Putamen (tissue), 1 donor: ENCODE measurements around the gene SLC6A6.

ENCODE experiments used
- DNase-seq: peaks from one replicate; pipeline ENCODE4 v3.0.0-alpha.2; 2016; ENCODE audit warnings: low spot score

SLC6A6 gene

DNA sequence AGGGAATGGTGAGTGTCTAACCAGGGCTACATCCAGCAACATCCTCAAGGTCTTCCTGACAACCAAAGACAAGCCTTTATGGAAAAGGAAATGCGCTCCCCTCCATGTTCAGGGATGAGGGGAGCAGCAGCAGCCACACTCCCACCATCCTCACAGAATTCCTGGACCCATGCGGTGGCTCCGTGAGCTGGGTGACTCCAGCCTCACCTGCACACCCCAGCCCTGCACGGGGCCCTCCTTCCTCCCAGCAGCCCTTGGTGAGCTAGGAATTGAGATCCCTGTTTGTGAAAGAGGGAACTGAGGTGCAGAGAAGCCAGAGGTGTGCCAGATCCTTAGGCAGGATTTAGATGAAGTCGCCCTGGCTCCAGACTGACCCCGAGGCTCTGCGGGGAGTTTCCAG, 85.4 kb downstream of the SLC6A6 start:
- DNase-seq = no peak

- peak; percentile 28 for DNase-seq
Observed at GRCh38 chr3:14488286-14489041, 86.1 kb downstream of the SLC6A6 start.

DNA sequence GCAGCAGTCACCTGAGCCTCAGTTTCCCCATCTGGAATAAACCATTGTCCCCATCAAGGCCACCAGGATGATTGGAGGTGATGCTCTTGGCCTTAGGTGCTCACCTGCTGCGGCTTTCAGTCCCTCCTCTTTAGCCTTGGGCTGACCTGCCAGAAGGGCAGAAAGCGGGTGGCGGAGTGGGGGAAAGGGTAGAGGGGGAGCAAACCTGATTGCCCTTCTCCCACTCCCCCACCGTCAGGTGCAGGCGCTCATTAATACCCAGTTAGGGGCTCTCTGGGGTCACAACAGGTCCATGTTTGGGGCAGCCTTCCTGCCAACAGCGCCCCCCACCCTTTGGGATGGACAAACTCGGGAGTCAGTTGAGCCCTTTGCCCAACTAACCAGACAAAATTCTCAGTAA, 87.2 kb downstream of the SLC6A6 start:
- DNase-seq = no peak

DNA sequence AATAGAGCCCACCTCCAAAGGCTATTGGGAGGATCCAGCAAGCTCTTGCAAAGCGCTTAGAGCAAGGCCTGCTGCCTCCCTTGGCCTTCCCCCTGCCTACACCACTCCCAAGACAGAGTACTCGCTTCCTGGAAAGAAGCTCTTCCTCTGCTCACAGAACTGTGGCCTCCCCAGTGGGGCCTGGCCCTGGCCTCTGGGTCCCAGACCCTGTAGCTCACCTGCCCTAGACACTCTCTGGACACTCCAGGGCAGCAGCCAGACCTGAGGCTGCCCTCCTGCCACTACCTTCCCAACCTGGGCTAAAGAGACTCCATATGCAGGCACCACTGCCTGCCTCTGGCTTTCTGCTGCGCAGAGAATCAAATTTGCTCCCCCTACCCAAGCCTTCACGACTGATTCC, 87.8 kb downstream of the SLC6A6 start:
- no peak for DNase-seq

GRCh38 chr3:14490831-14491230, 88.4 kb downstream of the SLC6A6 start:
- no peak for DNase-seq

DNA sequence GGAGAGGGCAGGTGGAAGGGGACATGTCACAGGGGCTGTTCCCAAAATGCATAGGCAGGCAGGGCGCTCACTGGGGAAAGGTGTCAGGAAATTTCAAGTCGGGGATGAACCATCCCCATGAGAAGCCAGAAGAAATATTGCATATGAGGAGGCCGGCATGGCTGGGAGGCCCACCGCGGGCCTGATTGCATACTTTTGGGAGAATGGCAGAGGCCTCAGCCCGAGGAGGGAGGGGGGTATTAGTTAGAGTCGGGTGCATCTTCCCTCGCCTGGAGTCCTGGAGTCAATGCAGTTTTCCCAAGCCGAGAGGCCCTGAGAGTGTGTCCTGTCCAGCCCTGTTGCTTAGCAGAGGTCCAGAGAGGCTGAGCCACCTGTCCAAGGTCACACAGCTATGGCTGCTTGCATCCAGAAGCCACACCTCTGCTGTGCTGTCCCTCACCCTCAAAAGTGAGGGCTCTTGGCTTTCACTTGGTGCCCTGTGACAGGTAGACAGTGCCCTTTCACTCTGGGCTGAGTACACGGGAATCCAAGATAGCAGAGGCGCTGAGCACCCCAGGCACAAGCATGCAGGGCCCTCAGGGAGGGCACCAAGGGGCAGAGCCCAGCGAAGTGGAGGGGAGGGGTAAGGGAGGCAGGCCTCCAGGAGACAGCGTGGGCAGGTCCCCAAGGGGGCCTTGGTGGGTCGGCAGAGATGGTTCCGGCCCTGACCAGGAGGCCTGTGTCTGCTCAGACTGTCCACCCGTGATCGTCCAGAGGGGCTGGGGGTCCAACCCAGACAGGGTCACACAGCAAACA, 89.2 kb downstream of the SLC6A6 start:
- no peak for DNase-seq

GRCh38 chr3:14492948-14493881, 90.8 kb downstream of the SLC6A6 start:
- DNase-seq = no peak

- no peak for DNase-seq
Observed at GRCh38 chr3:14494279-14494972, 92.0 kb downstream of the SLC6A6 start.

DNA sequence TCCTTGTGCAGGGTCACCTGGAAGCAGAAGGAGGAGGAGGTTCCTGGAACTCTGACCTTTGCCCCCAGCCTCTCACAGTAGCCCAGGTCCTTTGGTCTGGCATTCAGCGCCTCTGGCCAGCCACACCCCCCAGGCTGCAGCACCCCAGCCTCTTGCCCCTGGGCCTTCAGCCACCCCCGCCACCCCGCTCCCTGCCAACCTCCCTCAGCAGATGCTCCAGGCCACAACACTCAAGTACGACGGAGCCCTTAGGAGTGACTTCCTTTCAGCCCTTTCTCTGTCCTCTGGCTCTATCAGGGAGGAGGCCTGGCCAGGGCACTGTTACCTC, 92.5 kb downstream of the SLC6A6 start:
- DNase-seq = no peak

DNA sequence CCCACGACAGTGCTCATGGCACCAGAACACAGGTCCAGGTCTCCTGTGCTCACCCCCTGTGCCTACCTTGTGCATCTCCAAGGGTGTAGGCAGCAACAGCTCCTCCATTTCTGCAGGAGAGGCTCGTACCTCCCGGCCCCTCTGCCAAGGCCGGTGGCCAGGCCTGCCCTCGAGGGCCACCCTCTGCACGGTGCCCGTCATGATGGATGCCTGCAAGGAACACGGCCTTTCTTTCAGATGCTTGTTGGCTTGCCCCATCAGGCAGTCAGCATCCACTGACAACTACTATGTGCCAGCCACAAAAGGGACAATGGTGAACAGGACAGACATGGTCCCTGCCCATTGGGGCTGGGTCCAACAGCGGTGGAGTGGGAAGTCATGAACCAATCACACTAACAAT, 93.9 kb downstream of the SLC6A6 start:
- no peak for DNase-seq

GRCh38 chr3:14497321-14497720, 94.9 kb downstream of the SLC6A6 start:
- no peak for DNase-seq

- no peak for DNase-seq
Observed at GRCh38 chr3:14502472-14502871, 100.1 kb downstream of the SLC6A6 start.

- no peak for DNase-seq
Observed at GRCh38 chr3:14503033-14503705, 100.8 kb downstream of the SLC6A6 start.

GRCh38 chr3:14503706-14504065, 101.3 kb downstream of the SLC6A6 start:
- DNase-seq = no peak

- no peak for DNase-seq
Observed at GRCh38 chr3:14505001-14505802, 102.8 kb downstream of the SLC6A6 start.

- no peak for DNase-seq
Observed at GRCh38 chr3:14505803-14506500, 103.5 kb downstream of the SLC6A6 start.

DNA sequence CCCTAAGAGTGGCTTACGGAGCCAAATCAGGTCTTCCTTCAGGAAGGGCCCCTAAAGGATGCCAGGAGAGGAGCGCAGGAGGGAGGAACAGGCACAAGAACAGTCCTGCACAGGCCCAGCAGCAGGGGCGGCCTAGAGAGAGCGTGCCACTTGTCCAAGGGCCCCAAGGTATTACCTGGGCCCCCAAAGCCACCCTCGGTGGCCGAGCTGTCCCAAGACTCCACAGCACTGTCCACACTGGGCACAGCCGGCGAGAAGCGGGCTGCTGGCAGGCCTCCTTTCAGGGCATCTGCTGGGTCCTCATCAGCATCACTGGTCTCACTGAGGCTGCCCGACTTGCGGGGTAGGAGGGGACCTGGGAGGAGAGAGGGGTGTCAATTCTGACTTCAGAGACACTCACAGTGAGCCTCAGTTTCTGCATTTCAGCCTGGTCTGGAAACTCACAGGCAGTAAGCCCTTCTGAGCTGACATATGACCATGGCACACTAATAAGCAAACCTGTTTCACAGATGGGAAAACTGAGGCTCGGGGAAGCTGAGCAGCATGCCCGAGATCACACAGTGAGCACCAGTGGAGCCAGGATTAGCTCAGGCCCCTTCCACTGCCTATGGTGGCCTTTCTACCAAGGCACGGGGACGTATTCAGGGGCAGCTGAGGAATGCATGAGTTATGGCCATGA, 104.4 kb downstream of the SLC6A6 start:
- no peak for DNase-seq

GRCh38 chr3:14507305-14507741, 104.9 kb downstream of the SLC6A6 start:
- DNase-seq = no peak
